HEK293T (cell line): ENCODE data around the gene PTGES3.

Experiments
- BHLHE40 ChIP-seq: fragments of 450-650 bp; IDR thresholded peaks from 2 replicates; pipeline ENCODE4 v1.6.1; 2016; ENCODE audit warnings: mild to moderate bottlenecking, moderate library complexity, borderline replicate concordance
- ELF4 ChIP-seq: fragments of 450-650 bp; IDR thresholded peaks from 2 replicates; pipeline ENCODE4 v1.6.1; 2017; ENCODE audit warnings: antibody characterized with exemption
- FOXA1 ChIP-seq: fragments of 450-650 bp; IDR thresholded peaks from 2 replicates; pipeline ENCODE4 v1.6.1; 2016; ENCODE audit warnings: mild to moderate bottlenecking
- FOXK2 ChIP-seq: fragments of 450-650 bp; IDR thresholded peaks from 2 replicates; pipeline ENCODE4 v1.6.1; 2016; ENCODE audit warnings: mild to moderate bottlenecking
- FOXM1 ChIP-seq: fragments of 450-650 bp; IDR thresholded peaks from 2 replicates; pipeline ENCODE4 v1.6.1; 2017; ENCODE audit warnings: mild to moderate bottlenecking, borderline replicate concordance
- HDGF ChIP-seq: fragments of 450-650 bp; IDR thresholded peaks from 2 replicates; pipeline ENCODE4 v1.6.1; 2017; ENCODE audit warnings: antibody characterized with exemption, borderline replicate concordance
- NFRKB ChIP-seq: fragments of 450-650 bp; IDR thresholded peaks from 2 replicates; pipeline ENCODE4 v1.6.1; 2016; ENCODE audit warnings: mild to moderate bottlenecking, moderate library complexity
- PKNOX1 ChIP-seq: fragments of 450-650 bp; IDR thresholded peaks from 2 replicates; pipeline ENCODE4 v1.6.1; 2016
- SP1 ChIP-seq: fragments of 450-650 bp; IDR thresholded peaks from 2 replicates; pipeline ENCODE4 v1.6.1; 2017
- ZNF384 ChIP-seq: fragments of 450-650 bp; IDR thresholded peaks from 2 replicates; pipeline ENCODE4 v1.6.1; 2016

- TF ChIP-seq PKNOX1 (no peak), SP1 (no peak), FOXK2 (no peak), ZNF384 (no peak), NFRKB (no peak), FOXM1 (no peak), ELF4 (no peak), BHLHE40 (no peak), FOXA1 (no peak), HDGF (no peak)
Measured at GRCh38 chr12:56709759-56710376, 21.8 kb upstream of the PTGES3 start.
